GM13976 (cell line): ENCODE results near the gene RPS21.

Experiments
- DNase-seq: peaks from one replicate; pipeline ENCODE4 v3.0.0; 2012; ENCODE audit warnings: low spot score
- CTCF ChIP-seq: IDR thresholded peaks from 2 replicates; pipeline ENCODE4 v1.5.1; 2012; ENCODE audit warnings: borderline replicate concordance, mild to moderate bottlenecking; ENCODE audit not compliant: insufficient read depth; ENCODE audit errors: extremely low read depth, missing control alignments, control extremely low read depth
- in situ Hi-C: fragments of 300-500 bp; cut with MboI; formaldehyde crosslinking; loops from one replicate; pipeline ENCODE4 v1.12.0; 2022; ENCODE audit warnings: low sequenced_read_pairs, mixed read lengths, inconsistent platforms; ENCODE audit not compliant: unreplicated experiment

RPS21 gene

GRCh38 chr20:62361799-62362589 is 24.9 kb upstream of the RPS21 start:
- DNase-seq: no peak
- in situ Hi-C loops: no loop called here
- TF ChIP-seq CTCF: no peak

GRCh38 chr20:62362590-62362940 is 24.3 kb upstream of the RPS21 start:
- in situ Hi-C loops: no loop called here
- TF ChIP-seq CTCF: no peak
- DNase-seq: no peak

- no peak for TF ChIP-seq CTCF
- in situ Hi-C loops: no loop called here
- DNase-seq: no peak
These were observed 23.6 kb upstream of the RPS21 start for GRCh38 chr20:62362991-62363919.

DNA sequence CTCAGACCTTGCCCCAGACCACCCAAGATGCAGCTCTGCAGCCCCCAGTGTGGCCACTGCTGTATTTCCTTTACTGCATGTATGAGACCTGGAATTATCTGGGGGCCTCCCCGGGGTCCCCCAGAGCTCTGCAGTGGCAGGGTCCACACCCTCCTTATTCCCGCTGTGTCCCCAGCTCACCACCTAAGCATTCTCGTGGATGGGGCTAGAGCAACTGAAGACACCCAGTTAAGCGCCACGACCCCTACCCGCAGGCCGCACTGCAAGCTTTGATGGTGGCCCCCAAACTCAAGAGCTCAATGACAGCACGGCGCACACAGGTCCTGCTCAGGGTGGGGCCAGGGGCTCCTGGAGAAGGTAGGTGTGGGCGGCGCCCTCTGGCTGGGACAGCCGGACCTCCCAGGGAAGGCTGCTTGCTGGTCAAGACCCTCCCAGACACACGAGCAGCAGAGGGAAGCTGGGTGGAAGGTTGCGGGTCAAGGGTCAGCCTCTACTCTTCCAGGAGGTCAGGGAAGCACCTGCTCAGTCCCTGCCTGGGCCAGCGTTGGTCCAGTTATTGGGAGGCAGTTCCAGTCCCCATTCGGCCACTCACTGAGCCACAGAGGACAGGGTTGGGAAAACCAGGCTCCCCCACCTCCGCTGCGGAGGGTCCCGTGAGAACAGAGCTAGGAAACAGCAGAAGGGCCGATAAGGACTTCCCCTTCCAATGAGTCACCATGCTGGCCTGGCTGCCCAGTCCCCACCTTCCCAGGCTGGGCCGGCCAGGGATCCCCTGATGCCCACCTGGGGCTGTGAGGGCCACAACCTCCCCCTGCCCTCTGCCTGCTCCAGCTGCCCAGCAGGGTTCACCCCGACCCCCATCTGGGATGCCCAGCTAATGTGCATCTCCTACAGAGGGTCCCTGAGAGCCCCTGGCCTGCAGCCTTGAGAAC is 22.7 kb upstream of the RPS21 start:
- in situ Hi-C loops: no loop called here
- DNase-seq: no peak
- TF ChIP-seq CTCF: no peak

GRCh38 chr20:62364911-62365736 is 21.8 kb upstream of the RPS21 start:
- no peak for TF ChIP-seq CTCF
- no peak for DNase-seq
- in situ Hi-C loops: no loop called here

DNA sequence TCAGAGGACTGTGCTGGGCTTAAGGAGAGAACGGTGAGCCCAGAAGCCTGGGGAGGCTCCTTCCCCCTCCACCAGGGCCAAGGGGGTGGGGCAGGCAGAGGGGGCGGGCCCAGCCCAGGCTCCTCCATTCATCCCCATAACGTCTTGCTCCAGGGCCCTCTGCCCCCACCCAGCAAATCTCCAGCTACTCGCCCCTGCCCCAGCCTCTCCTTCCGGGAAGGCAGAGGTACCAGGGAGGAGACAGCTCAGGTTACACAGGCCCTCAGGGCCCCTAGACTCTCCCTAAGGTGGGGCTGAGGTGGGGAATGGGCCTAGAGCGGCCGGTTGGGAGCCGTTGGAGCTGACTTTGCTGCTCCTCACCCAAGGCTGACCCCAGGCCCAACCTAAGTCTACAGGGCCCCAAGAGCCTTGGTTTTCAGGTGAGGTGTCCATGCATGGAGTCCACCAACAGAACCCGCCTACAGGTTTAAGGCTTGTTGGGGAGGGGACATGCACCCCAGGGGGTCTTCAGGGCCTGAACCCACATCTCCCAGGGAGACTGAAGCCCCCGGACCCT is 21.0 kb upstream of the RPS21 start:
- in situ Hi-C loops: no loop called here
- no peak for TF ChIP-seq CTCF
- no peak for DNase-seq
